NCI-H82 treated with DMSO at 0.1 percent for 48 hours (cell line): ENCODE data around the gene CHMP3.

ENCODE experiments used
- DNase-seq: peaks from one replicate; lab custom pipeline; 2025; ENCODE audit not compliant: unreplicated experiment; lab: John Stamatoyannopoulos, UW

Gene CHMP3

GRCh38 chr2:86471637-86472036 lies 91.6 kb downstream of the CHMP3 start:
- no peak for DNase-seq

GRCh38 chr2:86470890-86471289 lies 92.4 kb downstream of the CHMP3 start:
- no peak for DNase-seq

GRCh38 chr2:86468162-86469033 lies 94.8 kb downstream of the CHMP3 start:
- DNase-seq = no peak

GRCh38 chr2:86466306-86466705 lies 96.9 kb downstream of the CHMP3 start:
- DNase-seq = no peak

- no peak for DNase-seq
These were observed 98.6 kb downstream of the CHMP3 start for GRCh38 chr2:86464652-86465051.

- no peak for DNase-seq
These were observed 102.0 kb downstream of the CHMP3 start for GRCh38 chr2:86461042-86461743.

- no peak for DNase-seq
These were observed 108.1 kb downstream of the CHMP3 start for GRCh38 chr2:86455181-86455580.

- DNase-seq = no peak
These were observed 109.0 kb downstream of the CHMP3 start for GRCh38 chr2:86454238-86454637.

- DNase-seq = no peak
These were observed 109.4 kb downstream of the CHMP3 start for GRCh38 chr2:86453836-86454235.
